CMK (cell line): ENCODE results near the gene TTC27.
"Not testable (repeated sequence)": the region's sequence is repeated elsewhere in the genome, so short reads cannot be mapped to it uniquely, and the experiment has no call there.

Experiments
- DNase-seq: peaks from one replicate; pipeline ENCODE4 v3.0.0-alpha.2; 2010; ENCODE audit warnings: low read depth

The TTC27 gene

DNA sequence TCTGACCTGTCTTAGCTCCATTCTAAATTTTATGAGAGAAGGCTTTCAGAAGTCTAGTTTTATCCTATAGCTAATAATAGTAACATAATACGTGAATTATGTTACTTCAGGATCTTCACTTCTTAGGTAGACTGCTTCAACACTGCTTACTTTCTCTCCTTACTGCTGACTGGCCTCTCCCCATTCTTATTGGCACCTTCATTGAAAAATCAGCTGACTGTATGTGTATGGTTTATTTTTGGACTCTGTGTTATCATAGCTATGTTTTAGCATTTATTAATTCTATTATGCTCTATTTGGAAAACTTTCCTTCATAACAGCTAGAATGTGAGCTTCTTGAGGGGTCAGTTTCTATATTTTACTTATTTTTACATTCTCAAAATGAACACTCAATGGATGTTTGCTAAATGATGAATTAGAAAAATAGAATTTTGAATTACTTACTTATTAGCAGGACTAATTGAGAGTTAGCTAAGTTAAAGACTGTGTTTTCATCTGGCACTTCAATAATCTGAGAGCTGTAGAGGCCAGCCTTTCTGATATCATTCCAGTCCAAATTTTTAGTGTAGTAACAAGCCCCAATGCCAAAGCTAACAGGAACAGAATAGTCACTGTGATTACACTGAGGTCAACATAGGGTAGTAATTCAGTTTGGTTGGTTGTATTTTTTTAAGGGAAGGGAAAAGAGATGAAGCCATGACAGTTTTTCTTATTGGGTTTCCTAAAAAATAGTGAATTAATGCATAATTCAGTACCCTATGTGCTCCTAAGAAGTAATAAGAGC lies 92.3 kb downstream of the TTC27 start:
- DNase-seq: no peak

DNA sequence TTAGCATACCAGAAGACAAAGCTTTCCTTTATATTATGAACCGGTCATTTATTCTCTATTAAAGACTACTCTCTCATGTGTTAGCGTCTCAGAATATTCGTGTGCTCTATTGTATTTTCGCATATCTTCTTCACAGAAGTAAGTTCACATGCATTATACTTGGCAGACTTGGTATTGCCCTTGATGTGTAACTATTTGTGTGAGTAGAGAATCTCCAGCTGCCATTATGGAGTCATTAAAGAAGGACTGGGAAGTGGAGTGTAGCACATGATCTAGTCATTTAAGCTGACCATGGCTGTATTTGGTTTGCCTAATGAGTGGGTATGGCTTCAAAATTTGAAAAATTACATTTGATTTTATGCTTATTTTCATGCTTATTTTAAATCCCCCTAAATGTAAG lies 92.9 kb downstream of the TTC27 start:
- DNase-seq: no peak

DNA sequence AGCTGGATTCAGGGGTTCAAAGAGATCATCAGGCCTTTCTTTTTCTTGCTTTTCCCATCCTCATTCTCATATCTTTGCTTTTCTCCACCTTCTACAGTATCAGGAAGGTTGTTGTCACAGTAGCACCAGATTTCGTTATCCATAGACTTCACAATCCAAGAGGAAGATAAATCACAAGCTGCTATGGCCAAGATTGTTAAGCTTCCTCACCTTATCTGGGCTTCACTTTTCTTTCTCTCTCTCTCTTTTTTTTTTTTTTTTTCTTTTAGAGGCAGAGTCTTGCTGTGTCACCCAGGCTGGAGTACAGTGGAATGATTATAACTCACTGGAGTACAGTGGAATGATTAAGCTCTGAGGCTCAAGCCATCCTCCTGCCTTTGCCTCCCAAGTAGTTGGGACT lies 93.5 kb downstream of the TTC27 start:
- DNase-seq: no peak

DNA sequence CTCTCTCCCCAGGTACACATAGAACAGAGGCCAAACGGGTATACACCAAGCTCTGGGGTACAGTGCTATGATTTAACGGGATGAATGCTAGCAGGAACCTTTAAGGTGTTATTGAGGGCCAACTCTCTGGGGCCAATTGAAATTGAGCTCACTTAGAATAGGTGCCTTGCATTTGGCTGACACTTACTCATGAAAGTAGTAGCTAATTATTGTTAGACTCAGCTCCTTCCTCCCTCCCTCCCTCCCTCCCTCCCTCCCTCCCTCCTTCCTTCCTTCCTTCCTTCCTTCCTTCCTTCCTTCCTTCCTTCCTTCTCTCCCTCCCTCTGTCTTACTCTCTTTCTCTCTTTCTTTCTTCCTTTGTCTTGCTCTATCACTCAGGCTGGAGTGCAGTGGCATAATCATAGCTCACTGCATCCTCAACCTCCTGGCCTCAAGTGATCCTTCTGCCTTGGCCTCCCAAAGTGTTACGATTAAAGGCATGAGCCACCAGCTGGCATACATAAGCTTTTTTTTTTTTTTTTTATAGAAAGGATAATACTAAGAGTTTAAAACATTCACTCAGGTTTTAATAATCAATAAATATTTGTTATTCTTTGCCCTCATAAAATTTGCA lies 95.7 kb downstream of the TTC27 start:
- no peak for DNase-seq

DNA sequence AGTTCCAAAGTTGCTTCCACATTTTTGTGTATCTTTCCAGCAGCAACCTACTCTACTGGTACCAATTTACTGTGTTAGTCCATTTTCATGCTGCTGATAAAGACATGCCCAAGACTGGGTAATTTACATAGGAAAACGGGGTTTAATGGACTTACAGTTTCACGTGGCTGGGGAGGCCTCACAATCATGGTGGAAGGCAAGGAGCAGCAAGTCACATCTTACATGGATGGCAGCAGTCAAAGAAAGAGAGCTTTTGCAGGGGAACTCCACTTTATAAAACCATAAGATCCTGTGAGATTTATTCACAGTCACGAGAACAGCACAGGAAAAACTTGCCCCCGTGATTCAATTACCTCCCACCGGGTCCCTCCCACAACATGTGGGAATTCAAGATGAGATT lies 98.8 kb downstream of the TTC27 start:
- not testable (repeated sequence) for DNase-seq

DNA sequence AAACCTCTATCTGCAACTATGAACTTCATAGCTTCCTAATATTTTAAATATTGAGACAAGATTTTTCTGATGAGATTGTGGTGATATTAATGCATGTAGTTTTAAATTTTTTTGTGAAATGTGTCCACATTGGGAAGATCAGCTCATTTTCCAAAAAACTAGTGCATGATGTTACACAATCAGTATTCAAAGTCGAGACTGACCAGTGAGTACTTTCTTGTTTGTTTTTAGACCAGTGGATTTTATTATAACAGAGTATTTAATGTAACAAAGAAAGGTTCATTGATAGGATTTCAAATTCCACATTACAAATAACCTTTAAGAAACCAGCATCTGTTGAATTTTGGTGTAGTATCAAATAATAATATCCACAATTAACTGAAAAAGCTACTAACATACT lies 99.3 kb downstream of the TTC27 start:
- DNase-seq: no peak

DNA sequence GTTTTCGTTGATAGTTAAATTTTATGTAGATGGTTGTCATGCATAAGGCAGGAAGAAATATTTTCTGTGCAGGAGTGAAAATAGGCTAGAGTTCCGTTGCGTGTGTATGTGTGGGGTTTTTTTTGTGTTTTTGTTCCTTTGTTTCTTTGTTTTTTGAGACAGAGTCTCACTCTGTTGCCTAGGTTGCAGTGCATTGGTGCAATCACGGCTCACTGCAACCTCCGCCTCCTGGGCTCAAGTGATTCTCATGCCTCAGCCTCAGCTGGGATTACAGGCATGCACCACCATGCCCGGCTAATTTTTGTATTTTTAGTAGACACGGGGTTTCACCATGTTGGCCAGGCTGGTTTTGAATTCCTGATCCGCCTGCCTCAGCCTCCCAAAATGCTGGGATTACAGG lies 103.1 kb downstream of the TTC27 start:
- DNase-seq: not testable (repeated sequence)

DNA sequence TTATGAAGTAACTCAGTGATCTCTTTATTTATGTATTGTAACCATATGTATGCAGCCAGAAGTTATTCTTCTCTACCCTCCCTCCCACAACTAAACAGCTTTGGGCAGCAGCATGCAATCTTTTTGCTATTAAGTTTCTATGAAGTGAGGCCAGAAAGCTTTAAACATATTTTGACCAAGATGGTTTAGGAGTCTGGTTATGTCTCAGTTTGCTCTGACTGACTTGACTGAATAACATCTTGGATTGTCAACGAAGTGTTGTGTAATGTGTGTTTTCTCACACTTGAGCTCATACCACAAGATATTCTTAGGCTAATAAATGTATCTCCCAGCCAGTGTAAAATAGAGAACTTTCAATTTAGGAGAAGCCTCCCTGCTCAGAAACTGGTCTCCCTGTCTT lies 104.3 kb downstream of the TTC27 start:
- DNase-seq: no peak

DNA sequence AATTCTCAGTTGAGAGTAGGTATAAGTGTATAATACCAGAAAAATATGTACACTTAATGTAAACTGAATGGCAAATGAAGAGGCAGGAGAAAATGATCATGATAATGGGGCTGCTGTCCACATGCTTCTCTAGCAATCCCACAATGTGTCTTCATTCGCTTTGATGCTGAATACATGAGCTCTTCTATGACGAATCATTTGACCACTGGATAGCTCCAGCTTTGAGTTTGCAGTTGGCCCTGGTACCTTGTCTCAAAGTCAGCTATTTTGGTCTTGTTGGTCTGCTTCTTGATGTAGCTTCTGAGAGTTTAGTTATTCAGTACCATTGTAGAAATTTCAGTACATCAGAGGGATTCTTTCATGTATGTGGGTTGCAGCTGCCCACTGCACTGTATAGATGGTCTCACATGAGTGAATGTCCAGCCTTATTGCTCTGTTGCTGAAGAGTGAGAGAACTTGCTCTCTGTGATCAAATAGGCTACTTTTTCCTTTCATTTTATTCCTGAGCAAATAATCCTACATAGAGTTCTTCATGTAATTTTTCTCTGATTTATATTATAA lies 105.1 kb downstream of the TTC27 start:
- DNase-seq: no peak

DNA sequence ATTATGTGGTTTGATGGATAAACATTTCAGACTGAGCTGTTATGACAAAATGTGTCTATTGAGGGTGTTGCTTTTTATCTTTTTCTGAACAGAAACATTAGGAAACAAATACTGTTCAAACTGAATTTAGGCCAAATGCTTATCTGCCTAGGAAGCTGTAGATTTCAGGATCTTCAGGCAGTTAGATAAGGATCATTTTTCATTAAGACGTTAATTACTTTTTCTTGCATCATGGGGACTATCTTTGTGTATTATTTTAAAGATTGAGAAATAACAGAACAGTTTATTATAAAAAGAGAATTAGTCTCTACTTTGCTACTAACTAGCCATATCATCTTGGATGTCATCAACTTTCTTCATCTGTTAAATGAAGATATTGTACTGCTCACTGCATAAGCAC lies 107.5 kb downstream of the TTC27 start:
- DNase-seq: no peak

DNA sequence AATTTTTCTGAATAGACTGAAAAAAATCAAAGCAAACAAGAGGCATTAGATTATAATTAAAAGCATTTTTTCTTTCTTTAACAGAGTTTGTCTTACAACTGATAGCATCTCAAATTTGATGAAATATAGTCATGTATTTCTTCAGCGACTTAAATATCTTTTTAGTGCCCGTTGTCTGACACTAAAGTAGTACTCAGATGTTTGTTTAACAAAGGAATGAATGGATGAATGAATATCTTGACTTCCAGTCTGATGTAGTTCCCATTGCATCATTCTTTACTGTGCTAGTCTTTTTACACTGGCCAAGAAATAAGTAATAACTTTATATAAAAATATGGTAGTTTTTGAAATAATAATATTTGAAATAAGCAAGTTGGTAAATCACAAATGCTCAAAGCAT lies 111.1 kb downstream of the TTC27 start:
- no peak for DNase-seq

DNA sequence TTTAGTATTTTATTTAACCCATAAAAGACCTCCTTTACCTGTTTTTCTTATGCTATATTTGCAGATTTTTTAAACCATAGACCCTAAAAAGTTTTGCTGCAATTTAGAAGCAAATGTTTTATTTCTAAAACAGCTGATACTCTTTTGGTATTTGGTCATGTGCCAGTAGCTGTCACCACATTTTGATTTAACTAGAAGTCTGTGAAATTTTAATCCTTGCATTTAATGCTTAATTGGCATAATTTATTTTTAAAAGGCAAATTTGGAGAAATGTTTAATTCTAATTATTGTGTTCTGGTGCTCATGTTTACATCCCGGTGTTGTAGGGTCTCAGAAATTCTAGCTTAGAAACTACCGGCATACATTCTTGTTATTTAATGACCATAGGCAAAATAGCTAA lies 111.8 kb downstream of the TTC27 start:
- DNase-seq: no peak

DNA sequence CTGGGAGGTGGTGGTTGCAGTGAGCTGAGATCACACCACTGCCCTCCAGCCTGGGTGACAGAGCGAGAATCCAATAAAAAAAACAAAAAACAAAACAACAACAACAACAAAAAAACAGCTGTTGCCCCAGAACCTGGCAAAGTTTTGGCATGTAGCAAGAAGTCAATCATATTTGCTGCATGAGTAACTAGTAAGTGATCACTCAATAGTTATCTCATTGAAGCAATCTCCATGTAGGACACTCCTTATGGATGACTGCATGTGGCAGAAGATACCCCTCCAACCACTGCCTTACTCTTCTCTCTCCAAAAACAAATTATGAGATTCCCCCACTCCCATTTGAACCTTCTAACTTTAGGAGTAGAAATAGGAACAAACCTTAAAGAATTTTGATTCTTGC lies 113.7 kb downstream of the TTC27 start:
- DNase-seq: no peak

DNA sequence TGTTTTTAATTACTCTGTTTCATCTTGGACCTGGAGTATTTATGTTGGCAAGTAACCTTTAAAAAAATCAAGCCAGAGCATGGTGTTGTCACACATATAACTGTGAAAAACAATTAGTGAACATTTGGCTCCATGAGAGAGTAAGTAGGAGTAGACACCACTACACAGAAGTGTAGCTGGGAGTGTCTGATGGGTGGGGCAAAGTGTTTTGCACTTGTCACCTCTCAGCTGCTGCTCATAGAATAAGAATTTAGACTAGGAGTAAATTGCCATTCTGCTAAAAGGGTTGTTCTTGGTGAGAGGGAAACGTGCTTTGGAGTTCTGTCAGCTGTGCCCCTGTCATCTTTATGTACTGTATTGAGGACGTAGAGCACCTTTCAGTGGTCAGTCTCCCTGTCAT lies 114.5 kb downstream of the TTC27 start:
- DNase-seq: no peak

DNA sequence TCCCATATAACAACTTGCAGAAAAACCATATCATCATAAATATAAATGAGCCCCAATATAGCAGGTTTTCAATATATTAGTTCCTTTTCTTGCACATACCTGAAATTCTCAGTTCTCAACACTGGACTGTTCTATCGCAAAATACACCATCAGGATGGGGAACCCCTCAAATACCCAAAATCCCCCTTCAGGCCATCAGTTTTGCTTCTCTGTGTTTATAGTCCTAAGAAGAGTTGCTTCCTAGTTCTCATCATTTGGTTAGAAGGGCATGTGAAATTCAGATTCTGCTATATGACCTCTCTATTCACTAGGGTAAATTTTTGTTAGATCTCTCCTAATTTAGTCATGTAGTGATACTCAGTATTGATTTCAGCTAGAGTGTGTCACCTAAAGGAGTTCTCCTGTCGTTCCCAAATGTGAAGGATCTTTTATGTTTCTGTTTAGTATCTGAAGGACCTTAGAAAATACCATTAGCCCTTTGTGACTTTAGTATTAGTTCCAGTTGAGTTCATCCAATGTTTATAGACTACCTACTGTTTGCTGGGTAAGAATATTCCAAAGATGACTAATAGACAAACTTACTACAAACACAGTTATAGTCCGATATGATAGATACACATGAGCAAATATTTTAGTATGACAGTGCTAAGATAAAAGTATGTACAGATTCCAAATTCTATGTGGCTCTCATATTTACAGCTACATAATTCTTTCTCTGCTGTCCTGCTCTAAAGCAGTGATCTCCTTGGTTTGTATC lies 115.8 kb downstream of the TTC27 start:
- DNase-seq: no peak

DNA sequence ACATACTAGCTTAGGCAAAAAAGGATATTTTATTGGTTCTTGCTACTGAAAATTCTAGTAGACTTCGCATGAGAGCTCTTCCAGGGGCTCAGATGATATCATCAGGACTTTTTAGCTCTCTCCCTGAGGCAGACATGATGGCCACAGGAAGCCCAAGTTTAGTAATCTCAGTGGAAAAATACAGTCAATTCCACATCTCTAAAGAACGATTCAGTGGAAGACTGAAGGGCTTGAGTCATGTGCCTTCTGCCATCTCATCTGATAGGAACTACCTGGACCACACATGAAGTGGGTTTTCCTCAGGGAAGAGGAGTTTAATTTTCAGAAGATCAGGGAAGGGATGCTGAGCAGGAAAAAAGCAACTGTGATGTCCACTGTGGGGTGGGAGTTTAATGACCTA lies 117.3 kb downstream of the TTC27 start:
- no peak for DNase-seq

DNA sequence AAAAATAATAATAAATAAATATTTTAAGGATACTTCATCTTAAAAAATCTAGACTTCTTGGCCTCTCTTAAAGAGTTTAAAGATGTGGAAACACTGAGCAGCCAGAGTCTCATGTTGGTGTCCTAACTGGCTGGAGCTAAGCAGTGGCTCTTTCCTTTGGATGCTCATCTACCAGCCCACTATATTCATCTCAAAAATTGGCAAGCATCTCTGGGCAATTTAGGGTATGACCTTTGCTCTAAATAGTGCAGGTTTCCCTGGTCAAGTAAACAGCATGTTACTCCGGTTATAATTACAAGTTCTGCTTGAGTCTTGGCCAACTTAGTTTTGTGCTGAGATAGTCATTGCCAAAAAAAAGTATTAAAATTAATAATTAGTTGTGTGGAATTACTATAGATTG lies 117.8 kb downstream of the TTC27 start:
- no peak for DNase-seq

DNA sequence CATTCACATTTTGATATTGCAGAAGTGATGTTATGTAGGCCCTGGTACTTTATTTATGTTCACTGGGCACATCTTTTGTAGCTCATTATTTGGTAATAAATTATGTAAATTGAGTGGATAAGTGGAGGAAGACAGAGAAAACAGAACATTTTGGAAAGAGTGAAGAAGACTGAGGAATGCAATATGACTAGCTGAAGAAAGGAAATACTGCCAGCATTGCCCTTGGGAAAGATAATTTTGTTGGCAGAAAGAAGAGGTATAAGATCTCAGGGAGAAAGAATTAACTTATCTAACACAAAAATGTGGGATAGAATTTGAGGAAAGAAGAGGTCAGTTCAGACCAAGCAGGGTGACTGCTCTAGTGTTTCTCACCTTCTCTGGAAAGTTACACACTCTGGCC lies 118.8 kb downstream of the TTC27 start:
- no peak for DNase-seq

DNA sequence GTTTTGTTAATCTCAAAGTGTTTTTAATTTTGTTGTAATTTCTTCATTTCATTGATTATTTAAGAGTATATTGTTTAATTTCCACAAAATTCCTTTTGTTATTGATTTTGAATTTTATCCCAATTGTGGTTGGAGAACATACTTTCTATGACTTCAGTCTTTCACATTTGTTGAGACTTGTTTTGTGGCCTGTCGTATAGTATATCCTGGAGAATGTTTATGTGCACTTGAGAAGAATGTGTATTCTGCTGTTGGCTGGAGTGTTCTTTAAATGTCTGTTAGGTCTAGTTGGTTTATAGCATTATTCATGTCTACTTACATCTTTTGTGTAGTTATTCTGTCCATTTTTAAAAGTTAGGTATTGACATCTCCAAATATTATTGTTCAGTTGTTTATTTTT lies 120.3 kb downstream of the TTC27 start:
- no peak for DNase-seq

DNA sequence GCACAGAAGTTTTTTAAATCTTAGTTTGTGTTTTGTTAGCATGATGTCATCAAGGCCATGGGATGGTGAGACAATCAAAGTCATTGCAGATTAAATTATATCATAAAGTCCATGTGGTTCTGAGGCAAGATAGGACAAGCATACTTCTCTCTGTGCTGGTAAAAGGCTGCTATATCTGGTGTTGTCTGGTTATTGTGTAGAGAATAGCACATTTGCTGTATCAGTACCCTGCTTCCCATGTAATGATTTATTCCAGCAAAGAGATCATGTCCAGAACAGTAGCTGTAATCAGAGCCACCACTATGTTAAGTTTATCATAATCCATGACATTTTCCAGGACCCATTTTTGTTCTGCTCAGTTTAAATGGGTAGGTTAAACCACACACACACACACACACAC lies 123.0 kb downstream of the TTC27 start:
- DNase-seq: no peak

DNA sequence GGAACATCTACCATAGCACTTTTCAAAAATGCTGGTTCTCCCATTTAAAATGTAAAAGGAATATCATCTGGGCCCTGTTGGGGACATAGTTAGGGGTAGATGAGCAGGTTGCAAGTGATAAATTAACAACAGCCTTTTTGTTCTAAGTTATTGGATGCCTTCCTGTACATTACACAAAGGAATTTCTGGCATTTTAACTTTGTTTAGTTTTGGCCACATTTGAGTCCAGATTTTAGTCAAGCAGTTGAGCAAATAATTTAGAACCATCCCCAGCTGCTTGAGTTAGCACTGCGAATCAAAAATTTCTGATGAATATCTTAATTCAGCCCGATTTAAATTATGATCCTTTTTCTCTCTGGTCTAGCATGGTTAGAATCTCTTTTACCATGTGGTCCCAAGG lies 124.4 kb downstream of the TTC27 start:
- no peak for DNase-seq

DNA sequence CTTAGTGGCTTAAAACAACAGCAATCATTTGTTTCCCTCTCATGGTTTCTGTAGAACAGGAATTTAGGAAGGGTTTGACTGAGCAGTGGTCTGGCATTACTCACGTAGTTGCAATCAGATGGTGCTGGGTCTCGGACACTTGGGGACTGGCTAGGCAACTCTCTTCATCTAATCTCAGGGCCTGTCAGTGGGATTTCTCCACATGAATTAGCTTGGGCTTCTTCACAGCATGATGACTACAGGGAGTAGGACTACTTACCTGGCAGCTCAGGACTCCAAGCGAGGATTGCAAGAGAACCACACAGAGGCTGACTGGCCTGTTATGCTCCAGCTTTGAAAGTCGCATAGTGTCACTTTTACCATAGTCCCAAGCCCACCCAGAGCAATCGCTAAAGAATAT lies 125.1 kb downstream of the TTC27 start:
- no peak for DNase-seq

DNA sequence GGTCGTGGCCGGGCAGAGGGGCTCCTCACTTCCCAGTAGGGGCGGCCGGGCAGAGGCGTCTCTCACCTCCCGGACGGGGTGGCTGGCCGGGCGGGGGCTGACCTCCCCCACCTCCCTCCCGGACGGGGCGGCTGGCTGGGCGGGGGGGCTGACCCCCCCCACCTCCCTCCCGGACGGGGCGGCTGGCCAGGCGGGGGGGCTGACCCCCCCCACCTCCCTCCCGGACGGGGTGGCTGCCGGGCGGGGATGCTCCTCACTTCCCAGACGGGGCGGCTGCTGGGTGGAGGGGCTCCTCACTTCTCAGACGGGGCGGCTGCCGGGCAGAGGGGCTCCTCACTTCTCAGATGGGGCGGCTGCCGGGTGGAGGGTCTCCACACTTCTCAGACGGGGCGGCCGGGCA lies 126.8 kb downstream of the TTC27 start:
- DNase-seq: not testable (repeated sequence)
